ENCODE data around the gene ATP5PB.

ATP5PB gene

DNA sequence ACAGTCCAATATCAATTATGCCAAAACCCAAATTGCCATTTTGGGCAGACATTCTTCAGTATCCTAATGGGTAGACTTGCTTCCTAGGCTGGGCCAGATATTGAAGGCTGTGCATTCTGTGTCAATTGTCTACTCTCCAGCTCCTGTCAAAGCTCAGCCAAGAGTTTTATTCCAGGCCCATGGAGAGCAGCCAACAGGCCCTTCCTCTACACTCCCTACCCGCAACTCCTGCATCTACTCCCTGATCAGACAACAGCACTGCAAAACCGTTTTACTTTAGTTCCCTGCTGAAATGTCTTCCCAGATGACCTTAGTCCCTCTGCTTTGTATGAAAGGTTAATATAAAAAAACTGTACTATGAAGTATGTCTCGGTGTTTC, 60.7 kb downstream of the ATP5PB start:
- no peak for DNase-seq

DNA sequence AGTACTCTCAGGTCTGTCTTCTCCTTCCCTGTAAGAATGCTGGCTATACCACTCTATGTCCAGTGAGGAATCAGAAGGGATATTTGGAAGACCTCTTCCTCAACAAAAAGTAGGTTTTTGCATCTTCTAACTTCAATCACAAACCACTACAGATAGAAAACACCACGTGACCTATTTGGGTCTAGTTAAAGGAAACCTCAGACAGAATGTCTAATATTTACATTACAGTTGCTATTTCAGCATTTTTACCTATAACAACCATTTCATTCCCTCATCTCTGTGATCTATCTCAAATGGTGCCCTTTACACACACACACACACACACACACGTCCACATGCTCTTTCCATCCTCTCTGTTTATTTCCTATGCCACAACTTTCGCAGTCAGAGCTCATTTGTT, 62.1 kb downstream of the ATP5PB start:
- DNase-seq = no peak

Data from NCI-H526 (cell line).